GM10248 (cell line): Measurements from ENCODE around the gene PCAT6.

Experiments used
- CTCF ChIA-PET: fragments of 300-600 bp; sonication (Branson Sonifier 250); formaldehyde crosslinking; extraction: SDS; loops from one replicate; lab custom pipeline; 2021; ENCODE audit warnings: antibody characterized with exemption; lab: Yijun Ruan, JAX
- POLR2A ChIA-PET: fragments of 350-650 bp; sonication (Branson Sonifier 250); formaldehyde crosslinking; extraction: SDS; loops from one replicate; lab custom pipeline; 2020; ENCODE audit warnings: antibody characterized with exemption; lab: Yijun Ruan, JAX
- DNase-seq: peaks from one replicate; pipeline ENCODE4 v3.0.0; 2012; ENCODE audit errors: extremely low spot score
- CTCF ChIP-seq: IDR thresholded peaks from 2 replicates; pipeline ENCODE4 v1.5.1; 2012; ENCODE audit warnings: mild to moderate bottlenecking, low read depth; ENCODE audit errors: extremely low read depth, missing control alignments, control extremely low read depth

Gene PCAT6

GRCh38 chr1:202805886-202806844 is 4.6 kb upstream of the PCAT6 start:
- ChIA-PET CTCF (no interaction called here), POLR2A (no interaction called here)
- no peak for TF ChIP-seq CTCF
- no peak for DNase-seq

- peak; percentile 36 for DNase-seq
- ChIA-PET CTCF (no interaction called here), POLR2A (no interaction called here)
- no peak for TF ChIP-seq CTCF
These were observed 3.8 kb upstream of the PCAT6 start for GRCh38 chr1:202806845-202807450.

DNA sequence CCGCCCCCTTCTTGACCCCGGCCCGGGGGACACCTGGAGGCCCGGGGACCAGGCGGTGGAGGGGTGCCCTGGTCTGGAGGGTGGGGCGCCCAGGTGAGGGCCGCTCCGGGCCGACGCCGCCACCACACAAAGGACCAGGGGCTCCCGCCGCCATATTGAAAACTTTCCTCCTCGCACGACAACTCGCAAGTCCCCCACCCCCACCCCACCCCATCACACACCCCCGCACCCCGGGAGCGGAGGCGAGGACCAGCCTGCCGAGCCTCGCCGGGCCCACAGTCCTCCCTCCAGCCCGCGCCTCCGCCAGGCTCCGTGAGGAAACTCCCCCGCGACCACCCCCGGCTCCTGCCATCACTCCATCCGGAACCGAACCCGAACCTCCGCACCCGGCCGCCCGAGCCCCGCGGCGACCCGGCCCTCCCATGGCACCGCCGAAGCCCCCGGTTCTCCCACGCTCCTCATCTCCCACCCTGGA is 3.3 kb upstream of the PCAT6 start:
- TF ChIP-seq CTCF = no peak
- peak; percentile 75 for DNase-seq
- ChIA-PET CTCF (no interaction called here), POLR2A (interaction anchor here (0.7 to 1.2 kb wide), 2 partner anchors 199 to 1637 kb away, joined by 3 to 4 read pairs; no protein-coding TSS in a partner anchor)

DNA sequence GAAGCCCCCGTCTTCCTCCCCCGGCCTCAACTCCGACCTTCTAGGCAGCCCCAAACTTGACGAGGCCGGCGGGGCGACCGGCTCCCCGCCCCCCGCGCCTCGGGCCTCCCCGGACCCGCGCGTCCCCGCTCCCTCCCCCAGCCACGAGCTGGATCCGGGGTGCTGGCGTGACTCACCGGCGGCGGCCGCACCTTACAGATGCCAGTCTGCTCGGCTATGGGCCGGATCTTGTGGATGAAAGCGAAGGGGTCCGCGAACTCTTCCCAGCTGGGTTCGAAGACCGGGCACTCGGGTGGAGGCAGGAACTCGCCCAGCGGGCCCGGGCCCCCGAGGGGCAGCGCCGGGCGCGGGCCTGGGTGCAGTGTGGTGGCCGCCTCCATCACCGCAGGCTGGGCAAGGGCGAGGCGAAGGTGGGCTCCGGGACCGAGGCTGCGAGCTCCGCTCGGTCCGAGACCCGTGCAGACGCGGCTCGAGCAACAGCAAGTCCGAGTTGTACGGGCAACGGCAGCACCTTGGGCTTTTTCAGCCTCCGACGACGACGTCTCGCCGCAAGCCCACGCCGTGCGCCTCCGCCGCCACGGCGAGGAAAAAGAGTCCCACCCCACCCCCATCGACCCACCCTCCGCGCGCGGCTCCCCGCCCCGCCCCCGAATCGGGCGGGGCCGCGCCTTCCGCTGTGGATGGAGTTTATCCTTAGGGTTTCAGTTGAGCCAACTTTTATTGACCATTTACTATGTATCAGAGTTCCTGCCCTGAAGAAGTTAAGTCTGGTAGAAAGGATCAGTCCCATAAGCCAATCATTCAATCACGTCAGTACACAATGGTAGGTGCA is 2.6 kb upstream of the PCAT6 start, which contains the start of gene KDM5B:
KDM5B (minus strand) TSS at position 496 of the 832 bp plus-strand sequence; CDS start at position 380, 116 bp downstream.
- ChIA-PET CTCF (interaction anchor here (1.8 kb wide), 1 partner anchor 12 kb away, joined by 4 read pairs; no protein-coding TSS in a partner anchor), POLR2A (interaction anchor here (0.6 to 1.2 kb wide), 5 partner anchors 8 to 1637 kb away, joined by 3 to 4 read pairs (median 3); no protein-coding TSS in a partner anchor)
- TF ChIP-seq CTCF = no peak
- DNase-seq = peak; percentile 64

DNA sequence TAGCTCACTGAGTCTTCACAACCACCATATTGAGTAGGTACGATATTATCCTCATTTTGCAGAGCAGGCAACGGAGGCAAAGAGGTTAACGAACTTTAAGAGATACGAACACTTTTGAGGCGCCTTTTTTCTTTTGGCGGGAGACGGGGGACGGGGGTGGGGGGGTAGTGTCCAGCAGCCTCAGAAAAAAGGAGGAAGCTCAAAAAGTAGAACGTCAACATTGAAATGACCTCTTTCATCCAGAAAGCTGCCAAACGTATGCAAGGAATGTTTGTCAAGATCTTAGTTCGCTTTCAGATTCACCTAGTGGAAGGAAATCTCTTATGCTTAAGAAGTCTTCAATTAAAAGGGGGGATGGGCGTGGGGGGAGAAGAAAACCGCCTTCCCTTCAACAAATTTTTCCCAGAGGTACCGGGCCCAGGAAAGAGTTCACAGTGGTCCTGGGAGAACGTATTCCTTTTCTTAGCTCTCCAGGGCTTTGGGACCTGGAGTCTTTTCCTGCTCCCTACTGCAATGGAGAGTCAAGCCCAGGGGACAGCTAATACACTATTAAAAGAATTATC is 1.1 kb upstream of the PCAT6 start:
- ChIA-PET POLR2A (interaction anchor here (0.7 to 1.4 kb wide), 2 partner anchors 9 to 39 kb away, joined by 3 to 5 read pairs; no protein-coding TSS in a partner anchor), CTCF (interaction anchor here (1.8 kb wide), 2 partner anchors 13 to 43 kb away, joined by 4 to 7 read pairs; no protein-coding TSS in a partner anchor)
- DNase-seq = no peak
- no peak for TF ChIP-seq CTCF
